Testis (tissue), 2 donors: Measurements from ENCODE around the gene PIK3C2B.

Source experiments
- CTCF ChIP-seq, 3 experiments: fragments of 450-650 bp in 2 of 3; fragments of 200-600 bp in 1 of 3; sonication (generic) in 1 of 3; IDR thresholded peaks; one replicate each; pipeline ENCODE4 v1.5.1; 2016 to 2019; ENCODE audit warnings: antibody characterized with exemption in 3 of 3, mild to moderate bottlenecking in 2 of 3, moderate library complexity in 1 of 3
- POLR2A ChIP-seq: fragments of 450-650 bp; IDR thresholded peaks from one replicate; pipeline ENCODE4 v1.6.1; 2017; ENCODE audit warnings: antibody characterized with exemption, mild to moderate bottlenecking, moderate library complexity

DNA sequence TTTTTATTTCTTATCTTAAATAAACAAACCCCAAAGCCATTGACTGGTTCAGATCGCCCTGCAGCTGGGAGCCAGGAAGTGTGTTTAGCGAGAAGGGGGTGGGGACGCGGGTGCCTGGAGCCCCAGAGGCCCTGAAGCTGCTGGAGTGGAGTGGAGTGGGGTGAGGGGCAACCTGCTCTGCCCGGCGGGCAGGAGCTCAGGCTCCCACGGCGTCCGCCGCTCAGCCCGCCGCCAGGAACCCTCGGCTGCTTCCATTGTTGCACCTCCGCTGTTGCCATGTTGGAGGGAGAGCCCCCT lies 673 bp downstream of the PIK3C2B start:
- TF ChIP-seq CTCF (IDR thresholded peaks at IDR 0.05) (no peak), POLR2A (no peak)
